ENCODE data around the gene TBCD.

The TBCD gene

DNA sequence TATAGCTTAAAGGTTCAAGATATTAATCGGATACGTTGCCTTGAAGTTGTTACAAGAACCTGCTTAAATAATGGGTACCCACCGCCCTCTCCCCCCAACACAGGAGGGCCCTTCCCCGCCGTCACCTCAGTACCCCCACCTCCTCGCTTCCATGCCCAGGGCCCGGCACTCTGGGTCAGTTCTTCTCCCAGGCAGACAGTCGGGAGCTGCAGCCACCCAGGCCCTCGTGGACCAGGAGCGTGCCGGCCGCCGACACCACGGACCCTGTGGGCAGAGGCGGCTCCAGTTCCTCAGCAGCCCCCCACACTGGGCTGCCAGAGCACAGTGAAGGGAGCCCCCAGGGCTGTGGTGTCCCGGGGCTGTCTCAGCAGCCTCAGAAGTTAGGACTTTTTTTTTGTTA lies 168.8 kb downstream of the TBCD start:
- no peak for DNase-seq (ENCODE audit: low read depth, low spot score)
- Histone ChIP-seq H3K4me3 (no peak overlapping the region), H3K9me3 (ENCODE audit: low read depth, low read length) (no peaks in the 10 kb centered on the region), H3K9ac (ENCODE audit: insufficient read length) (no peak overlapping the region), H3K27ac (0 out of 2 replicates have a peak overlapping the region, but pooled peaks have one; percentile 16), H3K36me3 (ENCODE audit: insufficient read depth, low read length) (peaks cover 6% of the 10 kb centered on the region; the same call in 1 of the 2 replicates)
- TF ChIP-seq FOXP2 (optimal IDR thresholded peaks at IDR 0.05; ENCODE audit: control extremely low read depth, extremely low read length, insufficient read depth), result no peak
- no peak for TF ChIP-seq POLR2AphosphoS5 (IDR thresholded peaks at IDR 0.05; ENCODE audit: borderline replicate concordance, low read depth, low read length)
- TF ChIP-seq EZH2 (IDR thresholded peaks at IDR 0.05), result no peak

DNA sequence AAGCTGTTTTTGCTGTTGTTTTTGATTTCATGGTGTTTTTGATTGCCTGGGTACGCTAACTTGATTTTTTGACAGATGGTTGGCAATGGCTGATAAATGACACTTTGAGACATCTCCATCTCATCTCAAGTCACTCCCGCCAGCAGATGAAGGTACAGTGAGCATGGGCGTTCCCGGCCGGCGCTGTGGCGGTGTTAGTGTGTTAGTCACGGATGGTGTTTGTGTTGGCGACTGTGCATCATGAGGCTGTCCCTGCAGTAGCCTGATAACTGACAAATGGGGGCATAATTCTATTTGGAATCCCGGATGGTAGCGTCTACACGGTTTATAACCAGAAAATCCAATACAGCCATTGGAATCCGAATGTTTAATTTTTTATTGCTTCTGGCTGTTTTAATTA lies 169.6 kb downstream of the TBCD start:
- no peaks in the 10 kb centered on the region for H3K9me3 ChIP-seq (ENCODE audit: low read depth, low read length)
- no peak for TF ChIP-seq POLR2AphosphoS5 (IDR thresholded peaks at IDR 0.05; ENCODE audit: borderline replicate concordance, low read depth, low read length)
- H3K27ac ChIP-seq, result no peak overlapping the region
- DNase-seq (ENCODE audit: low read depth, low spot score), result no peak
- H3K36me3 ChIP-seq (ENCODE audit: insufficient read depth, low read length), result peaks cover 6% of the 10 kb centered on the region; the same call in 1 of the 2 replicates
- no peak overlapping the region for H3K4me3 ChIP-seq
- no peak overlapping the region for H3K9ac ChIP-seq (ENCODE audit: insufficient read length)

DNA sequence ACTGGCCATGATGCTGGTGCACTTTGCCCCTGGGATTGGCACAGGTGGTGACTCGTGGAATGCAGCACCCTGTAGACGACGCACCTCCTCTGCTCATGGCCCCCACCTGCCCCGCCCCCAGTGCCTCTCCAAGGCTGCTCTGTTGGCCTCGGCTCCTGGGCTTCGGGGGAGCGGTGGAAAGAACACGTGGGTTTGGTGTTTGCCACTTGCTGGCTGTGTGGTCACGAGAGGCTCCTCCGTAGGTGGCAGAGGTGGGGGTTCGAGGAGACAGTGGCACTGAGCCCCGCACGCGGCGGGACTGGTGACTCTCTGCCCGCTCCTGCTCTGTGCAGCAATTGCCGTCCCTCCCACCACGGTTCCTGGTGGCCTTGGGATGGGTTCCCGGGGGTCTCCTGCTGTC lies 170.8 kb downstream of the TBCD start:
- H3K9ac ChIP-seq (ENCODE audit: insufficient read length), result no peak overlapping the region
- peaks cover 17% of the 10 kb centered on the region for H3K36me3 ChIP-seq (ENCODE audit: insufficient read depth, low read length)
- H3K4me3 ChIP-seq, result no peak overlapping the region
- TF ChIP-seq POLR2AphosphoS5 (IDR thresholded peaks at IDR 0.05; ENCODE audit: borderline replicate concordance, low read depth, low read length) (no peak), EZH2 (IDR thresholded peaks at IDR 0.05) (no peak), FOXP2 (optimal IDR thresholded peaks at IDR 0.05; ENCODE audit: control extremely low read depth, extremely low read length, insufficient read depth) (no peak)
- no peak overlapping the region for H3K27ac ChIP-seq
- no peaks in the 10 kb centered on the region for H3K9me3 ChIP-seq (ENCODE audit: low read depth, low read length)
- no peak for DNase-seq (ENCODE audit: low read depth, low spot score)

DNA sequence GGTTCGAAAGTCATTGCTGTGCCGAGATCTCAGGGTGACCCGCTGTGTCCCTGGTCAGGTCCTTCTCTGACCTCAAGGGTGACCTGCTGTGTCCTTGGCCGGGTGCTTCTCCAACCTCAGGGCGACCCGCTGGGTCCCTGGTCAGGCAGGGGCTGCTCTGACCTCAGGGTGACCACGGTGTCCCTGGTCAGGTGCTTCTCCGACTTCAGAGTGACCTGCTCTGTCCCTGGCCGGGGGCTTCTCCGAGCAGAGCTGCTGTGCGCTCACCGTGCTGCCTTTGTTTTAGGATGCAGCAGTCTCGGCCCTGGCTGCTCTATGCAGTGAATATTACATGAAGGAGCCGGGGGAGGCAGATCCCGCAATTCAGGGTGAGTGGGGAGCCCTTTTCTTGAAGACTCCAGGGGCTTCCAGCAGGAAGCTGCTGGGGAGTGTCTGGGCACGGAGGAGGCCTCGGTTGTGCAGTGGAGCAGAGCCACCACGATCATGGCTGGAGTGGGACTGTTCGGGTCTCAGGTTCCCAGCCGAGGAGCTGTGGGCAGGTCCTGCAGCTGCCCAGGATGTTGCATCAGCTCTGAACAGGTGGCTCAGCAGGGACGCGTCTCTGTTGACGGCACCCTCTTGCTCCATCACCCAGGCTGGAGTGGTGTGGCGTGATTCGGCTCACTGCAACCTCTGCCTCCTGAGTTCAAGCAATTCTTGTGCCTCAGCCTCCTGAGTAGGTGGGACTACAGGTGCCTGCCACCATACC lies 171.7 kb downstream of the TBCD start:
- H3K9ac ChIP-seq (ENCODE audit: insufficient read length), result no peak overlapping the region
- no peak overlapping the region for H3K4me3 ChIP-seq
- H3K9me3 ChIP-seq (ENCODE audit: low read depth, low read length), result no peaks in the 10 kb centered on the region
- TF ChIP-seq EZH2 (IDR thresholded peaks at IDR 0.05) (no peak), FOXP2 (optimal IDR thresholded peaks at IDR 0.05; ENCODE audit: control extremely low read depth, extremely low read length, insufficient read depth) (no peak), POLR2AphosphoS5 (IDR thresholded peaks at IDR 0.05; ENCODE audit: borderline replicate concordance, low read depth, low read length) (no peak)
- H3K27ac ChIP-seq, result no peak overlapping the region
- peaks cover 17% of the 10 kb centered on the region for H3K36me3 ChIP-seq (ENCODE audit: insufficient read depth, low read length)
- no peak for DNase-seq (ENCODE audit: low read depth, low spot score)

DNA sequence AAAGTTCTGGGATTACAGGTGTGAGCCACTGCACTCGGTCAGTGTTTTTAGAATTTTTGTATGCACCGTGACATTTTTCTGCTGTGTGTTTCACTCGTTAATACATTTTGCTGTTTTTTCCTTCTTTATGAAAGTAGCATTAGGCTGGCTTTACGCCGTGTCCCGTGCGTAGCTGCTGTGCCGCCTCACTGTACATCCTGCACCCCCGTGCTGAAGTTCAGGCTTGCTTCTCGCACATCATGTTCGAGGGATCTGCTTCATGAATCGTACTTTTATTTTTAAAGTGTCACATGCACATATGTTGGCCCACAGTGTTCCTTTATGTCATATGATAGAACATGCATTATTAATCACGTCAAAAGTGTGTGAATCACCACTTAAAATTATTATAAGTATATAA lies 172.3 kb downstream of the TBCD start:
- Histone ChIP-seq H3K9me3 (ENCODE audit: low read depth, low read length) (no peaks in the 10 kb centered on the region), H3K36me3 (ENCODE audit: insufficient read depth, low read length) (peaks cover 23% of the 10 kb centered on the region), H3K9ac (ENCODE audit: insufficient read length) (no peak overlapping the region), H3K4me3 (no peak overlapping the region), H3K27ac (no peak overlapping the region)
- TF ChIP-seq FOXP2 (optimal IDR thresholded peaks at IDR 0.05; ENCODE audit: control extremely low read depth, extremely low read length, insufficient read depth) (no peak), EZH2 (IDR thresholded peaks at IDR 0.05) (no peak), POLR2AphosphoS5 (IDR thresholded peaks at IDR 0.05; ENCODE audit: borderline replicate concordance, low read depth, low read length) (no peak)
- no peak for DNase-seq (ENCODE audit: low read depth, low spot score)

DNA sequence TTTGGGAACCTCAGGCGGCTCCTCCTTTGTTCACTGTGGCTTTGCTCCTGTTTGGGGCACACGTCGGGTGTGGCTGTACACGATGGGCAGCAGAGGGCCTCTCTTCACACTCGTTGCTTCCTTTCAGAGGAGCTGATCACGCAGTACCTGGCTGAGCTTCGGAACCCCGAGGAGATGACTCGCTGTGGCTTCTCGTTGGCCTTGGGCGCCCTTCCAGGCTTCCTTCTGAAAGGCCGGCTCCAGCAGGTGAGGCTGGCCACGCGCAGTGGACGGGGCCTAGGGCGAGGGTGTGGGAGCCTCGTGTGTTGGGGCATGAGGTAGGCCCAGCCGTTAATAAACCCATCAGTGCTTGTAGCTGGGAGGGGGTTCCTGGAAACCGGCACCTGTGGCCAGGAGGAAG lies 172.9 kb downstream of the TBCD start:
- no peak overlapping the region for H3K27ac ChIP-seq
- no peak for TF ChIP-seq FOXP2 (optimal IDR thresholded peaks at IDR 0.05; ENCODE audit: control extremely low read depth, extremely low read length, insufficient read depth)
- no peak for TF ChIP-seq POLR2AphosphoS5 (IDR thresholded peaks at IDR 0.05; ENCODE audit: borderline replicate concordance, low read depth, low read length)
- no peak for TF ChIP-seq EZH2 (IDR thresholded peaks at IDR 0.05)
- no peak for DNase-seq (ENCODE audit: low read depth, low spot score)
- peaks cover 29% of the 10 kb centered on the region for H3K36me3 ChIP-seq (ENCODE audit: insufficient read depth, low read length)
- no peaks in the 10 kb centered on the region for H3K9me3 ChIP-seq (ENCODE audit: low read depth, low read length)
- no peak overlapping the region for H3K4me3 ChIP-seq
- H3K9ac ChIP-seq (ENCODE audit: insufficient read length), result no peak overlapping the region

DNA sequence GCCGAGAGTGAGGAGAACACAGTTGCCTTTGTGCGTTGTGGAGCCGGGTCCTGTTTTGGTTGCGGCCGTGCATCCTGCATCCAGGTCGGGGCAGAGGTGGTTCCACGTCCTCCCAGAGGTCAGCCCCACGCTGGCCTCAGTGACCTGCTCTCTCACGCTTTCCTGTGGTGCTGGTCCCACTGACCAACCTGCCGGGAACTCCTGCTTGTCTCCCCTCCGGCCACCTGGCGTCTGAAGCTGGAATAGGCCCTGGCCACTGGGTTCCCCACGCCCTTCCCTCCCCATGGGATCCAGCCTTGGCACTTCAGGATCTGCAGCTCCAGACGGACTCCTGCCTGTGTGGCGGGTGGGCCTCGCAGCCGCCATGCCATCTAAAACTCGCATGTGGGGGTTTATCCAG lies 173.5 kb downstream of the TBCD start:
- no peak for TF ChIP-seq EZH2 (IDR thresholded peaks at IDR 0.05)
- no peak for TF ChIP-seq POLR2AphosphoS5 (IDR thresholded peaks at IDR 0.05; ENCODE audit: borderline replicate concordance, low read depth, low read length)
- no peak for TF ChIP-seq FOXP2 (optimal IDR thresholded peaks at IDR 0.05; ENCODE audit: control extremely low read depth, extremely low read length, insufficient read depth)
- no peaks in the 10 kb centered on the region for H3K9me3 ChIP-seq (ENCODE audit: low read depth, low read length)
- H3K4me3 ChIP-seq, result no peak overlapping the region
- no peak overlapping the region for H3K9ac ChIP-seq (ENCODE audit: insufficient read length)
- H3K27ac ChIP-seq, result no peak overlapping the region
- peaks cover 34% of the 10 kb centered on the region for H3K36me3 ChIP-seq (ENCODE audit: insufficient read depth, low read length)
- DNase-seq (ENCODE audit: low read depth, low spot score), result no peak

DNA sequence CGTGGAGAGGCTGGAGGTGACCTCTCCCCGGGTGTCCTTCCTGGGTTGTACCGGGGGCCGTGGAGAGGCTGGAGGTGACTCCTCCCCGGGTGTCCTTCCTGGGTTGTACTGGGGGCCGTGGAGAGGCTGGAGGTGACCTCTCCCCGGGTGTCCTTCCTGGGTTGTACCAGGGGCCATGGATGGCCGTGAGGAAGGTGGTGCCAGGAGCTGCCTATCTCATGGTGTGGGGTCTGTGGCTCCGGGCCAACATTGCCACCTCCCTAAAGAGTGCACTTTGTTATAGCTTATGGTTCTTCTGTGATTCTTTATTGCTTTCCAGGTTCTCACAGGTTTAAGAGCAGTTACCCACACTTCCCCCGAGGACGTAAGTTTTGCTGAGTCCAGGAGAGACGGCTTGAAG lies 174.2 kb downstream of the TBCD start:
- H3K36me3 ChIP-seq (ENCODE audit: insufficient read depth, low read length), result peaks cover 42% of the 10 kb centered on the region
- no peak overlapping the region for H3K4me3 ChIP-seq
- no peaks in the 10 kb centered on the region for H3K9me3 ChIP-seq (ENCODE audit: low read depth, low read length)
- TF ChIP-seq FOXP2 (optimal IDR thresholded peaks at IDR 0.05; ENCODE audit: control extremely low read depth, extremely low read length, insufficient read depth), result no peak
- TF ChIP-seq EZH2 (IDR thresholded peaks at IDR 0.05), result no peak
- no peak for TF ChIP-seq POLR2AphosphoS5 (IDR thresholded peaks at IDR 0.05; ENCODE audit: borderline replicate concordance, low read depth, low read length)
- H3K9ac ChIP-seq (ENCODE audit: insufficient read length), result no peak overlapping the region
- no peak for DNase-seq (ENCODE audit: low read depth, low spot score)
- H3K27ac ChIP-seq, result 0 out of 2 replicates have a peak overlapping the region, but pooled peaks have one; percentile 6

DNA sequence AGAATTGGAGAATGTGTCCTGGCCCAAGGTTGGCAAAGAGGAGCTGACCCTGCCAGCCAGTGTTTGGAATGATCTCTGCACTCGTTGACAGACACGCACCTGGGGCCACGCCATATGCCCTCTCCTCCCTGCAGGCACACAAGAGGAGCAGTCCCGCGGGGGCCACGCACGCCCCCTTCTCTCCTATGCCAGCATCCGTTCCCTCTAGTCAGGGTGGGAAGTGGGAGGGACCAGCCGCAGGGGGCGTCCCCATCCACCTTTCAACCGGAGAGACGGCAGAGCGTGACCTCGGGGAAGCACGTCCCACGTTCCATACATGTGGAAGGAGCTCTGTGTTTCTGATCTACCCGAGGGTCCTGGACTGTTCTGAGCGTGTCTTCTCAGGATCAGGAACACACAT lies 174.9 kb downstream of the TBCD start:
- peaks cover 43% of the 10 kb centered on the region for H3K36me3 ChIP-seq (ENCODE audit: insufficient read depth, low read length)
- no peaks in the 10 kb centered on the region for H3K9me3 ChIP-seq (ENCODE audit: low read depth, low read length)
- DNase-seq (ENCODE audit: low read depth, low spot score), result no peak
- TF ChIP-seq EZH2 (IDR thresholded peaks at IDR 0.05) (no peak), POLR2AphosphoS5 (IDR thresholded peaks at IDR 0.05; ENCODE audit: borderline replicate concordance, low read depth, low read length) (no peak), FOXP2 (optimal IDR thresholded peaks at IDR 0.05; ENCODE audit: control extremely low read depth, extremely low read length, insufficient read depth) (no peak)
- H3K9ac ChIP-seq (ENCODE audit: insufficient read length), result no peak overlapping the region
- no peak overlapping the region for H3K27ac ChIP-seq
- no peak overlapping the region for H3K4me3 ChIP-seq
